Endothelial cell of umbilical vein (primary cell): ENCODE measurements around the gene SAMD7. TPM values are rescaled to one million over a fixed set of nuclear protein-coding genes. Genes with fewer than 3 reads are reported as not detected.

Experiments
- BruUV-seq: library from RNA; stranded (reverse); fragments of 400-500 nt; replicated peaks from 2 replicates; lab custom pipeline; 2021; lab: Mats Ljungman, UMichigan
- CTCF ChIA-PET: fragments of 300-600, 350-600 bp; sonication (Branson Sonifier 250); formaldehyde crosslinking; loops from one replicate; lab custom pipeline; 2021; ENCODE audit warnings: antibody characterized with exemption, inconsistent platforms; lab: Charles Lee
- POLR2A ChIA-PET: fragments of 300-600, 350-600 bp; sonication (Branson Sonifier 250); formaldehyde crosslinking; loops from one replicate; lab custom pipeline; 2021; ENCODE audit warnings: antibody characterized with exemption, inconsistent platforms; lab: Charles Lee
- DNase-seq: peaks from one replicate; pipeline ENCODE4 v3.0.0-alpha.2; 2011; ENCODE audit warnings: low read depth, low spot score
- FAIRE-seq: peaks from 2 replicates; lab custom pipeline; 2011; peaks lifted over from hg19 to GRCh38; lab: Jason Lieb, UNC
- H2AFZ ChIP-seq: 2 replicates; pipeline ENCODE4 v1.6.0; 2012; ENCODE audit warnings: low read depth, low read length, control low read depth, inconsistent platforms
- H3K27ac ChIP-seq: 2 replicates; pipeline ENCODE4 v1.5.1; 2011; ENCODE audit warnings: low read depth, mild to moderate bottlenecking, control low read depth, low read length, moderate library complexity; ENCODE audit not compliant: insufficient read depth
- H3K27me3 ChIP-seq, 2 experiments: 2 replicates each; pipeline versions ENCODE4 v1.6.0 to v1.6.1; 2011; ENCODE audit warnings: low read length in 2 of 2, mixed read lengths in 1 of 2; ENCODE audit not compliant: control insufficient read depth in 2 of 2, insufficient read depth in 2 of 2
- H3K36me3 ChIP-seq, 2 experiments: 2 replicates in 1 of 2; 3 replicates in 1 of 2; pipeline ENCODE4 v1.5.1; 2011; ENCODE audit warnings: low read length in 2 of 2, mild to moderate bottlenecking in 1 of 2, moderate library complexity in 1 of 2; ENCODE audit not compliant: control insufficient read depth in 2 of 2, insufficient read depth in 2 of 2; ENCODE audit errors: extremely low read depth in 1 of 2
- H3K4me1 ChIP-seq: 3 replicates; pipeline ENCODE4 v1.5.1; 2011; ENCODE audit warnings: mild to moderate bottlenecking, low read length; ENCODE audit not compliant: control insufficient read depth, insufficient read depth; ENCODE audit errors: extremely low read depth
- H3K4me2 ChIP-seq: 2 replicates; pipeline ENCODE4 v1.6.1; 2011; ENCODE audit warnings: low read length, control low read depth, mixed read lengths; ENCODE audit not compliant: insufficient read depth
- H3K4me3 ChIP-seq, 3 experiments: fragments of 200-600 bp in 1 of 3; sonication (generic), shearing (Covaris generic) in 1 of 3; replicated peaks in 1 of 3; 2 replicates each; pipeline ENCODE4 v1.5.1; 2011 to 2016; ENCODE audit warnings: control low read depth in 3 of 3, low read length in 3 of 3, mild to moderate bottlenecking in 2 of 3, inconsistent platforms in 1 of 3, low read depth in 1 of 3, moderate library complexity in 1 of 3; ENCODE audit not compliant: insufficient read depth in 1 of 3
- H3K79me2 ChIP-seq: 2 replicates; pipeline ENCODE4 v1.6.0; 2012; ENCODE audit warnings: low read length, inconsistent platforms; ENCODE audit not compliant: control insufficient read depth, insufficient read depth
- H3K9ac ChIP-seq: replicated peaks from 2 replicates; pipeline ENCODE3; 2011; ENCODE audit warnings: low read length, control low read depth; ENCODE audit not compliant: insufficient read depth; ENCODE audit errors: extremely low read depth
- H3K9me1 ChIP-seq: replicated peaks from 3 replicates; pipeline ENCODE4 v1.6.0; 2011; ENCODE audit warnings: mild to moderate bottlenecking, low read length; ENCODE audit not compliant: control insufficient read depth, insufficient read depth; ENCODE audit errors: extremely low read depth
- H3K9me3 ChIP-seq: replicated peaks from 2 replicates; pipeline ENCODE4 v1.5.1; 2012; ENCODE audit warnings: low read length, inconsistent platforms; ENCODE audit not compliant: control insufficient read depth, insufficient read depth
- H4K20me1 ChIP-seq: replicated peaks from 2 replicates; pipeline ENCODE3; 2011; ENCODE audit warnings: mild to moderate bottlenecking, low read length; ENCODE audit not compliant: control insufficient read depth, insufficient read depth; ENCODE audit errors: extremely low read depth
- CTCF ChIP-seq, 2 donors: IDR thresholded peaks; 1 replicate in 1 of 2; 2 replicates in 1 of 2; pipeline ENCODE4 v1.5.1; 2011; ENCODE audit warnings: low read length in 2 of 2, mild to moderate bottlenecking in 2 of 2, moderate library complexity in 2 of 2, control low read depth in 1 of 2, inconsistent platforms in 1 of 2, low read depth in 1 of 2; ENCODE audit not compliant: insufficient read depth in 1 of 2; ENCODE audit errors: extremely low read depth in 1 of 2
- MYC ChIP-seq: IDR thresholded peaks from one replicate; pipeline ENCODE4 v1.6.1; 2011; ENCODE audit warnings: mild to moderate bottlenecking, low read depth, low read length
- POLR2A ChIP-seq: IDR thresholded peaks from 2 replicates; pipeline ENCODE4 v1.6.1; 2012; ENCODE audit warnings: low read depth, mild to moderate bottlenecking, control low read depth, low read length
- POLR2AphosphoS5 ChIP-seq: IDR thresholded peaks from 2 replicates; pipeline ENCODE4 v1.6.1; 2012; ENCODE audit warnings: low read depth, mild to moderate bottlenecking, control low read depth, low read length, moderate library complexity; ENCODE audit not compliant: insufficient read depth
- dilution Hi-C: fragments of 300-500 bp; cut with MboI; formaldehyde crosslinking; loops from one replicate; pipeline ENCODE4 v1.15.0; 2019; ENCODE audit warnings: low sequenced_read_pairs; ENCODE audit not compliant: extremely low pct_ligation_motif_present
- intact Hi-C: fragments of 100-400 bp; cut with micrococcal nuclease; formaldehyde crosslinking; loops from one replicate; pipeline ENCODE4 v1.10.0; 2022
- polyA plus RNA-seq, 4 experiments: library from polyadenylated mRNA; depleted of rRNA in 3 of 4; stranded (reverse) in 3 of 4; unstranded in 1 of 4; fragments of >200 nt; gene quantifications; 2 replicates each; pipeline versions ENCODE4 v1.2.1 to v1.2.3, GENCODE V29; 2011 to 2012; ENCODE audit warnings: missing spikeins in 1 of 4
- total RNA-seq: library from RNA; stranded (reverse); gene quantifications from 2 replicates; pipeline ENCODE4 v1.2.3, GENCODE V29; 2021

Gene SAMD7
- total and polyA plus RNA-seq, 2 donors (not counting 3 experiments of a cell fraction or from before 2014, with no cell fraction given) = not detected

- Histone ChIP-seq H3K79me2 (peaks cover 46% of the 10 kb centered on the region), H3K36me3 (peaks cover 0 to 5% of the 10 kb centered on the region in 2 experiments), H3K9me3 (no peaks in the 10 kb centered on the region), H4K20me1 (peaks cover 6% of the 10 kb centered on the region), H2AFZ (peak within 1 kb of the TSS; percentile 98), H3K4me1 (peaks cover 18% of the 10 kb centered on the region), H3K27me3 (peaks cover 0 to 8% of the 10 kb centered on the region in 2 experiments), H3K9me1 (no peaks in the 10 kb centered on the region), H3K4me3 (peak within 1 kb of the TSS; percentile 25 to 87 (median 83)), H3K4me2 (peak within 1 kb of the TSS; percentile 91), H3K27ac (peak within 1 kb of the TSS; percentile 56), H3K9ac (peak within 1 kb of the TSS; percentile 82)
- POLR2A ChIA-PET = no interaction called here
- intact Hi-C loops = loop anchor here (1.0 to 2.0 kb wide), 3 partner anchors 154 to 202 kb away; partner anchors contain the start of genes LRRC34, LRRIQ4, MYNN and TERC
- BruUV-seq = no TSS peak
- dilution Hi-C loops = no loop called here
- FAIRE-seq (peak; percentile 81), DNase-seq (peak; percentile 94)
- TF ChIP-seq CTCF (IDR thresholded peaks at IDR 0.05; ENCODE audit: extremely low read depth in 1 of 2, insufficient read depth in 1 of 2, low read depth in 1 of 2, low read length in 2 of 2) = peak; percentile 20 to 49
- peak; percentile 72 for TF ChIP-seq POLR2A
- peak; percentile 68 for TF ChIP-seq POLR2AphosphoS5
- TF ChIP-seq MYC = no peak
- CTCF ChIA-PET = interaction anchor here (0.8 to 1.7 kb wide), 6 partner anchors 11 to 1063 kb away, joined by 3 to 6 read pairs (median 4); no protein-coding TSS in a partner anchor
Measured at GRCh38 chr3:169966428-169966950, 55.1 kb downstream of the SAMD7 start, which contains the start of gene SEC62. Gene SEC62 (plus strand): TSS chr3:169966807. CDS start chr3:169966823, 16 bp downstream.
